ENCODE data around the gene ZNF439.
"Not testable (repeated sequence)": the region's sequence is repeated elsewhere in the genome, so short reads cannot be mapped to it uniquely, and the experiment has no call there.

DNA sequence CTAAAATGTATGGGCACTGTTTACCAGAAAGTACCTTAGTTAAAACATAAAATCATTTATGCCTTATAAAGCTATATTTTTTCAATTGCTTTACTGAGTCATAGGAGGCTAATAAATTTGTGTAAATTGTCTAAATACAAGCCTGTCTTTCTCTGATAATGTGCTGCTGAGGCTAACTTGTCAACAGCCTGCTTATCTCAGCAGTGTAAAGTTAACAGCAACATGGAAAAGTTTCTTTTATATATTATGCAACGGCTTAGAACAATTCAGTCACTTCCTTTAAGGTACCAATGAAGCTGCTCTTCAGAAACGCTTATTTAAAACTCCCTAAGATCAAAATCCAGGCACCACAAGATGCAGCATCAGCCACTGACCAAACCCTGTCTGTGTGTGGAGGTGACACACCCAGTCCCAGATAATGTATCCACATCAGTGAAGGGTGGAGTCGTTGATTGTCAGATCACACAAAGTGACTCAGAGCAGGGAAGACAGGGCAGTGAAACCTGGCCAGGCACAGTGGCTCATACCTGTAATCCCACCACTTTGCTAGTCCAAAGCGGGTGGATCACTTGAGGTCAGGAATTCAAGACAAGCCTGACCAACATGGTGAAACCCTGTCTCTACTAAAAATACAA lies 66.0 kb downstream of the ZNF439 start:
- not testable (repeated sequence) for TF ChIP-seq SUZ12 (IDR thresholded peaks at IDR 0.05; ENCODE audit: extremely low read depth, insufficient read depth, insufficient read length); YY1 (IDR thresholded peaks at IDR 0.05; ENCODE audit: insufficient read depth, insufficient read length); ZNF274 (IDR thresholded peaks at IDR 0.05; ENCODE audit: low read depth, low read length)

Data from NT2/D1 (cell line).